Thyroid gland (tissue), 4 donors: ENCODE data around the gene KCNJ5. TPM values are rescaled to one million over a fixed set of nuclear protein-coding genes. Genes with fewer than 3 reads are reported as not detected.

Source experiments
- DNase-seq, 2 donors: peaks; one replicate each; pipeline ENCODE4 v3.0.0-alpha.2; 2019
- H3K27ac ChIP-seq, 3 donors: fragments of 200-600 bp; sonication (generic); 1 replicate in 2 of 3; 2 replicates in 1 of 3; pipeline ENCODE4 v1.5.1; 2016 to 2019; ENCODE audit warnings: mild to moderate bottlenecking in 1 of 3, moderate library complexity in 1 of 3
- H3K27me3 ChIP-seq: fragments of 200-600 bp; sonication (generic); one replicate; pipeline ENCODE4 v1.5.1; 2019
- H3K36me3 ChIP-seq, 2 donors: fragments of 200-600 bp; sonication (generic); one replicate each; pipeline ENCODE4 v1.5.1; 2016 to 2019
- H3K4me1 ChIP-seq, 2 donors: fragments of 200-600 bp; sonication (generic); one replicate each; pipeline ENCODE4 v1.5.1; 2017 to 2019
- H3K4me3 ChIP-seq, 3 donors: fragments of 200-600 bp; sonication (generic); replicated peaks in 1 of 3; 1 replicate in 2 of 3; 2 replicates in 1 of 3; pipeline ENCODE4 v1.5.1; 2016; ENCODE audit warnings: mild to moderate bottlenecking in 1 of 3
- H3K9me3 ChIP-seq: fragments of 200-600 bp; sonication (generic); one replicate; pipeline ENCODE4 v1.5.1; 2017
- POLR2A ChIP-seq, 2 donors: fragments of 450-650 bp; IDR thresholded peaks; one replicate each; pipeline ENCODE4 v1.6.1; 2017; ENCODE audit warnings: antibody characterized with exemption in 2 of 2, mild to moderate bottlenecking in 2 of 2, moderate library complexity in 1 of 2
- WGBS, 2 donors: methylation state at CpG; one replicate each; pipeline ENCODE4 v1.1.5; 2017; 5-methylcytosine and 5-hydroxymethylcytosine counted together
- intact Hi-C: fragments of 100-400 bp; cut with DNase I; formaldehyde crosslinking; loops from one replicate; pipeline ENCODE4 v1.15.1; 2023
- total RNA-seq, 4 donors: library from RNA; depleted of rRNA; stranded (reverse); fragments of >200 nt; gene quantifications; one replicate each; pipeline ENCODE4 v1.2.3, GENCODE V29; 2016
- TF ChIP-seq, protein P1 (sequence below), 6 experiments: fragments of 200-600 bp in 3 of 6; fragments of 450-650 bp in 3 of 6; sonication (generic) in 3 of 6; IDR thresholded peaks; one replicate each; pipeline ENCODE4 v1.5.1; 2016 to 2019; ENCODE audit warnings: antibody characterized with exemption in 6 of 6, mild to moderate bottlenecking in 2 of 6, inconsistent platforms in 1 of 6, moderate library complexity in 1 of 6

KCNJ5 gene
- total RNA-seq, 4 donors from 2014 or later = 0.40 to 2.7 (median 1.2) TPM

DNA sequence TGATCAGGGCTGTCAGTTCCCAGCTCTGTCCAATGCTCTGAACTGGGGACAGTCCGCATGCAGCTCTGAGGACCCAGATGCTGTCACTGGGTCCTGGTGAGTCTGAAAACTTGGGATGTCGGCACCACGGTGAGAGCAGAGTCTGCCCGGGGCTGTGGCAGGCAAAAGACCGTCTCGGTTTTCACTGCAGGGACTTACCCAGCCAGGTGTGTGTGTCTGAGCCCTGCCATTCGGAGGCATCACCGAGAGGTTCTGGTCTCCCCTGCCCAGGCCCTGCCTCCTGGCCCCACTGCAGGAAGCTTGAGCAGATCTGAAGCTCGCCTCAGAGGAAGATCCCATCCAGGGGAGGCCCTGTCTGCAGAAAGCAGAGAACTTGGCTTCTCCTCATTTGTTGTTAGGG is 46.3 kb downstream of the KCNJ5 start:
- no peaks in the 10 kb centered on the region for H3K9me3 ChIP-seq
- no peaks in the 10 kb centered on the region for H3K36me3 ChIP-seq
- WGBS, 2 donors = 87 to 88% methylated on average over 7 to 9 of the region's 9 CpGs
- intact Hi-C loops = no loop called here
- TF ChIP-seq POLR2A (IDR thresholded peaks at IDR 0.05) = no peak
- TF ChIP-seq, protein P1, sequence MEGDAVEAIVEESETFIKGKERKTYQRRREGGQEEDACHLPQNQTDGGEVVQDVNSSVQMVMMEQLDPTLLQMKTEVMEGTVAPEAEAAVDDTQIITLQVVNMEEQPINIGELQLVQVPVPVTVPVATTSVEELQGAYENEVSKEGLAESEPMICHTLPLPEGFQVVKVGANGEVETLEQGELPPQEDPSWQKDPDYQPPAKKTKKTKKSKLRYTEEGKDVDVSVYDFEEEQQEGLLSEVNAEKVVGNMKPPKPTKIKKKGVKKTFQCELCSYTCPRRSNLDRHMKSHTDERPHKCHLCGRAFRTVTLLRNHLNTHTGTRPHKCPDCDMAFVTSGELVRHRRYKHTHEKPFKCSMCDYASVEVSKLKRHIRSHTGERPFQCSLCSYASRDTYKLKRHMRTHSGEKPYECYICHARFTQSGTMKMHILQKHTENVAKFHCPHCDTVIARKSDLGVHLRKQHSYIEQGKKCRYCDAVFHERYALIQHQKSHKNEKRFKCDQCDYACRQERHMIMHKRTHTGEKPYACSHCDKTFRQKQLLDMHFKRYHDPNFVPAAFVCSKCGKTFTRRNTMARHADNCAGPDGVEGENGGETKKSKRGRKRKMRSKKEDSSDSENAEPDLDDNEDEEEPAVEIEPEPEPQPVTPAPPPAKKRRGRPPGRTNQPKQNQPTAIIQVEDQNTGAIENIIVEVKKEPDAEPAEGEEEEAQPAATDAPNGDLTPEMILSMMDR (IDR thresholded peaks at IDR 0.05) = no peak
- no peak overlapping the region for H3K4me3 ChIP-seq
- peaks cover 0 to 3% of the 10 kb centered on the region in 2 donors for H3K4me1 ChIP-seq
- H3K27me3 ChIP-seq = no peaks in the 10 kb centered on the region
- H3K27ac ChIP-seq = no peak overlapping the region
- no peak for DNase-seq

DNA sequence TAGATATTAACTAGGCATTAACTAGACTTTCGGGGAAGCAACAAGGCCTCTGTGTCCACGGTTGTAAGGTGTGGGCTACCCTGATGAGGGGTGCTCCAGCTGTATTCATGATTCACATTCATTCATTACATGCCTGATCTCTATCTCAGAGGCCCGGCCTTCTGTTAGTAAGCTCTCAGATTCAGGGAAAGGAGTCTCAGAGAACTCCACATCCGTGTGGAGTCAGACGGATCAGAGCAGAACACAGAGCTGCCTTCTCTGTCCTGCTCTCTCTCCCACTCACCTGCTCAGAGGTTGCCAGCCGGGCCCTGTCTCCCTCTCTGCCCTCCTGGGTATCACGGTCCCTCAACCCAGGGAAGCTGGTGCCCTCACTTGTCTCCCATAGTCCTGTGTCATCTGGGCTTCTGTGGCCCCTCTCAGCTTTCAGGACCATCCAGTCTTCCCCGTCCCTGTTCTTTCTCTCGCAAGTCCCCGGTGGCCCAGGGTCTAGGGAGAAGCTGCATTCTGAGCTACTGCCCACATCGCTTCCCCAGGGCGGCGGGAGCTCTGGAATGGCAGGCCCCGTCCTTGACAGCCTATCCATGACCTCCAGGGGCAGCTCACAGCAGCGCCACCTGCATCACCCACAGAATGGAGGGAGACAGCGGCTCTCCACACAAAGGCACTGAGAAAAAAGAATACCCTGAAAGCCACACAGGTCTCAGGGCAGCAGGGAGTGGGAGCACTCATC is 47.2 kb downstream of the KCNJ5 start:
- Histone ChIP-seq H3K4me3 (no peak overlapping the region), H3K4me1 (peaks cover 0 to 8% of the 10 kb centered on the region in 2 donors), H3K27me3 (no peaks in the 10 kb centered on the region), H3K36me3 (no peaks in the 10 kb centered on the region), H3K9me3 (no peaks in the 10 kb centered on the region), H3K27ac (no peak overlapping the region)
- intact Hi-C loops = no loop called here
- 91 to 94% methylated on average over 13 to 16 of the region's 16 CpGs for WGBS, 2 donors
- no peak for DNase-seq
- TF ChIP-seq POLR2A (IDR thresholded peaks at IDR 0.05) = no peak
- TF ChIP-seq, protein P1 (IDR thresholded peaks at IDR 0.05) = no peak

DNA sequence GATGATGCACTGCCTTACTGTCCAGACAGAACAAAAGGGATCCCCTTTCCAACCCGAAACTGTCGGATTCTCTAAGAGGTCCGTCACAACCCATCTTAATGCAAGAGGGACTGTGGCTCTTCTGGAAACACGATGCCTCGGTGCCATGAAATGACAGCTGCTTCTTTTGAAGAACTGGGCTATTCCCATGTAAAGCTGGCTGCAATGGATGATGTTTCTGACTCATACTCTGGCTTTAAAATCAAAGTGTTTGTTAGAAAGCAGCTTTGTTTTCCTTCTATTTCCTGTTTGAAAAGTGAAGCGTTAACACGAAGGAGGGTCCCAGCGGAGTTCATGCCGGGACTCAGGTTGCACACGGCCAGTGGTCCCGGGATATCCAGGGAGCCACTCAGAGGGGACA is 48.4 kb downstream of the KCNJ5 start:
- H3K27ac ChIP-seq = no peak overlapping the region
- TF ChIP-seq, protein P1 (IDR thresholded peaks at IDR 0.05) = no peak
- no peak for TF ChIP-seq POLR2A (IDR thresholded peaks at IDR 0.05)
- no peaks in the 10 kb centered on the region for H3K27me3 ChIP-seq
- H3K4me1 ChIP-seq = peaks cover 0 to 8% of the 10 kb centered on the region in 2 donors
- H3K4me3 ChIP-seq = no peak overlapping the region
- no peaks in the 10 kb centered on the region for H3K9me3 ChIP-seq
- H3K36me3 ChIP-seq = no peaks in the 10 kb centered on the region
- intact Hi-C loops = no loop called here
- WGBS, 2 donors = 77 to 79% methylated on average over 11 of the region's 11 CpGs
- no peak for DNase-seq

DNA sequence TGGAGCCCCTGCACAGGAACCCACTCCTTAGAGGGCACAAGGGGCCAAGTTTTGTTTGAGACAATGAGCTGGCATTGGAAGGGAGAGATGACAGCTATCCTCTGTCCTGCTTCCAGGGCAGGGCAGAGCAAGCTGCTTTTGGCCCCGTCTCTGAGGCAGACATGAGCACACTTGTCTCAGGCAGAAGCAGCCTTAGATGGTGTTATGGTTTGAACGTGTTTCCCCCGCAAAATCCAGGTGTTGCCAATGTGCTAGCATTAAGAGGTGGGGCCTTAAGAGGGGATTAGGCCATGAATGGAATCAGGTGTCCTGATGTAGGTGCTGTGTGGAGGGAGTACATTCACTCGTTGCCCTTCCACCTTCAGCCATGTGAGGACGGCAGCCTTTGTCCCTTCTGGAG is 49.0 kb downstream of the KCNJ5 start:
- 74 to 83% methylated on average over 5 of the region's 5 CpGs for WGBS, 2 donors
- intact Hi-C loops = no loop called here
- H3K27me3 ChIP-seq = no peaks in the 10 kb centered on the region
- no peak for TF ChIP-seq POLR2A (IDR thresholded peaks at IDR 0.05)
- TF ChIP-seq, protein P1 (IDR thresholded peaks at IDR 0.05) = no peak
- no peak for DNase-seq
- no peaks in the 10 kb centered on the region for H3K9me3 ChIP-seq
- H3K27ac ChIP-seq = no peak overlapping the region
- no peaks in the 10 kb centered on the region for H3K36me3 ChIP-seq
- peaks cover 0 to 8% of the 10 kb centered on the region in 2 donors for H3K4me1 ChIP-seq
- no peak overlapping the region for H3K4me3 ChIP-seq

DNA sequence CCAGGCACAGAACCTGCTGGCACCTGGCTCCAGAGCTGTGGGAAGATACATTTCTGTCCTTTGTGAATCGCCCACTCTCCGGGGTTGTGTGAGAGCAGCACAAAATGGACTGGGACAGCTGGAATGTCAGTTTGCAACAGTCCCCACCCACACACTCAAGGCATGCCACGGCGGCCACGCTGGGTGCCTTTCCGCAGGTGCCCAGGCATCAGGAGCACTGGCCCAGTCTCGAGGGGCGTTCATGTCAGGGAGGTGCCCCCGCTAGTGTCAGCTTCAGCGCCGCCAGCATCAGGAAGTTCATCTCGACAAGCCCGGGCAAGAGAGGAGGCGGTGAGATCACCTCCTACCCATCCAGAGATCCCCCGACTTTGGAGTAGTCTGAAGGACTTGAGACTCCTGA is 49.4 kb downstream of the KCNJ5 start:
- Histone ChIP-seq H3K36me3 (no peaks in the 10 kb centered on the region), H3K27ac (no peak overlapping the region), H3K4me3 (no peak overlapping the region), H3K4me1 (peaks cover 0 to 8% of the 10 kb centered on the region in 2 donors), H3K27me3 (no peaks in the 10 kb centered on the region), H3K9me3 (no peaks in the 10 kb centered on the region)
- no peak for DNase-seq
- WGBS, 2 donors = 67 to 71% methylated on average over 10 to 15 of the region's 15 CpGs
- intact Hi-C loops = no loop called here
- TF ChIP-seq, protein P1 (IDR thresholded peaks at IDR 0.05) = no peak
- TF ChIP-seq POLR2A (IDR thresholded peaks at IDR 0.05) = no peak
